Transverse colon (tissue), 4 donors: Measurements from ENCODE around the gene SEPTIN3. TPM values are rescaled to one million over a fixed set of nuclear protein-coding genes. Genes with fewer than 3 reads are reported as not detected.

Source experiments
- DNase-seq: peaks from one replicate; pipeline ENCODE4 v3.0.0-alpha.2; 2019
- H3K27ac ChIP-seq, 4 donors: fragments of 200-600 bp; sonication (generic); 2 replicates each; pipeline ENCODE4 v1.5.1; 2016 to 2018; ENCODE audit warnings: inconsistent platforms in 4 of 4
- H3K27me3 ChIP-seq: fragments of 200-600 bp; sonication (generic); 2 replicates; pipeline ENCODE4 v1.5.1; 2017; ENCODE audit warnings: inconsistent platforms
- H3K36me3 ChIP-seq, 4 donors: fragments of 200-600 bp; sonication (generic); 2 replicates each; pipeline ENCODE4 v1.5.1; 2017 to 2019; ENCODE audit warnings: inconsistent platforms in 4 of 4
- H3K4me1 ChIP-seq, 4 donors: fragments of 200-600 bp; sonication (generic); 2 replicates each; pipeline ENCODE4 v1.5.1; 2017 to 2020; ENCODE audit warnings: inconsistent platforms in 4 of 4
- H3K4me3 ChIP-seq, 4 donors: fragments of 200-600 bp; sonication (generic); 1 replicate in 1 of 4; 2 replicates in 3 of 4; pipeline versions ENCODE4 v1.5.1 to v1.6.1; 2017 to 2019; ENCODE audit warnings: inconsistent platforms in 4 of 4
- H3K9me3 ChIP-seq, 2 donors: fragments of 200-600 bp; sonication (generic); 2 replicates each; pipeline ENCODE4 v1.5.1; 2017 to 2019; ENCODE audit warnings: inconsistent platforms in 2 of 2
- EP300 ChIP-seq: sonication (generic); formaldehyde crosslinking; IDR thresholded peaks from one replicate; pipeline ENCODE4 v1.6.1; 2017; ENCODE audit warnings: antibody characterized with exemption, low read depth
- POLR2A ChIP-seq: fragments of 450-650 bp; IDR thresholded peaks from one replicate; pipeline ENCODE4 v1.6.1; 2016; ENCODE audit warnings: antibody characterized with exemption, mild to moderate bottlenecking, moderate library complexity
- POLR2AphosphoS5 ChIP-seq, 3 donors: sonication (generic); formaldehyde crosslinking; IDR thresholded peaks; one replicate each; pipeline ENCODE4 v1.6.1; 2016; ENCODE audit warnings: antibody characterized with exemption in 3 of 3
- whole genome bisulfite sequencing, 2 donors: methylation state at CpG; one replicate each; pipeline ENCODE4 v1.1.5; 2018; ENCODE audit warnings: low coverage in 1 of 2; 5-methylcytosine and 5-hydroxymethylcytosine counted together
- in situ Hi-C, 4 donors: fragments of 200-750 bp; cut with MboI; loops; one replicate each; pipeline versions ENCODE4 v1.15.0 to v1.15.1; 2017; ENCODE audit warnings: low sequenced_read_pairs in 3 of 4, low pct_ligation_motif_present in 1 of 4, low pct_unique_long_range_greater_than_20kb in 1 of 4
- intact Hi-C: fragments of 100-400 bp; cut with DNase I; formaldehyde crosslinking; loops from one replicate; pipeline ENCODE4 v1.15.1; 2023; ENCODE audit warnings: low total_unique reads
- total RNA-seq, 4 donors: library from RNA; depleted of rRNA; stranded (reverse); fragments of >200 nt; gene quantifications; one replicate each; pipeline ENCODE4 v1.1.0, GENCODE V29; 2016
- TF ChIP-seq, protein P1 (sequence below), 5 experiments: fragments of 200-600 bp in 3 of 5; fragments of 450-650 bp in 2 of 5; sonication (generic) in 3 of 5; IDR thresholded peaks; 1 replicate in 2 of 5; 2 replicates in 3 of 5; pipeline ENCODE4 v1.5.1; 2016 to 2017; ENCODE audit warnings: antibody characterized with exemption in 5 of 5, inconsistent platforms in 3 of 5, mild to moderate bottlenecking in 2 of 5, moderate library complexity in 1 of 5

Gene SEPTIN3
- total RNA-seq, 4 donors from 2014 or later, result 0.48 to 0.68 TPM; not detected in 2

DNA sequence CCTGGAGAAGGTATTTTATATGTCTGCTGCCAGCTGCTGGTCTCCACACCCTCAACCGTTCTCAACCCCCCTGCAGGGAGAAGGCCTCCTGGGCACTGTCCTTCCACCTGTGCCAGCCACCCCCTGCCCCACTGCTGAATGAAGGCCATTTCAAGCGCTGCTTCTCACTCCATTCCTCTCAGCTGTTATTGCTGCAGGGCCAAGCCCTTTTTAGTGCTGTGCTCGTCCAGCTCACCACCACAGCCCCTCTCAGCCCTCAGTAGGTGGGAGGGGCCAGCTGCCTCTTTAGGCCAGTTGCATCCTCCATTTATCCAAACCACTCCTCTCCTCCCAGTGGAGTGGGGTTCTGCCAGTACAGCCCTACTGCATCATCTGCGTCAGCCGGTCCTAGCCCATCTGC lies 27.6 kb downstream of the SEPTIN3 start:
- H3K9me3 ChIP-seq, result no peaks in the 10 kb centered on the region
- intact Hi-C loops, result no loop called here
- no peaks in the 10 kb centered on the region for H3K36me3 ChIP-seq
- 80 to 84% methylated on average over 2 to 5 of the region's 5 CpGs for WGBS, 2 donors
- no peak for DNase-seq
- TF ChIP-seq POLR2AphosphoS5 (IDR thresholded peaks at IDR 0.05) (no peak), POLR2A (no peak), EP300 (no peak)
- TF ChIP-seq, protein P1, sequence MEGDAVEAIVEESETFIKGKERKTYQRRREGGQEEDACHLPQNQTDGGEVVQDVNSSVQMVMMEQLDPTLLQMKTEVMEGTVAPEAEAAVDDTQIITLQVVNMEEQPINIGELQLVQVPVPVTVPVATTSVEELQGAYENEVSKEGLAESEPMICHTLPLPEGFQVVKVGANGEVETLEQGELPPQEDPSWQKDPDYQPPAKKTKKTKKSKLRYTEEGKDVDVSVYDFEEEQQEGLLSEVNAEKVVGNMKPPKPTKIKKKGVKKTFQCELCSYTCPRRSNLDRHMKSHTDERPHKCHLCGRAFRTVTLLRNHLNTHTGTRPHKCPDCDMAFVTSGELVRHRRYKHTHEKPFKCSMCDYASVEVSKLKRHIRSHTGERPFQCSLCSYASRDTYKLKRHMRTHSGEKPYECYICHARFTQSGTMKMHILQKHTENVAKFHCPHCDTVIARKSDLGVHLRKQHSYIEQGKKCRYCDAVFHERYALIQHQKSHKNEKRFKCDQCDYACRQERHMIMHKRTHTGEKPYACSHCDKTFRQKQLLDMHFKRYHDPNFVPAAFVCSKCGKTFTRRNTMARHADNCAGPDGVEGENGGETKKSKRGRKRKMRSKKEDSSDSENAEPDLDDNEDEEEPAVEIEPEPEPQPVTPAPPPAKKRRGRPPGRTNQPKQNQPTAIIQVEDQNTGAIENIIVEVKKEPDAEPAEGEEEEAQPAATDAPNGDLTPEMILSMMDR (IDR thresholded peaks at IDR 0.05), result no peak
- no peaks in the 10 kb centered on the region for H3K27me3 ChIP-seq
- no peak overlapping the region for H3K4me3 ChIP-seq
- no peak overlapping the region for H3K27ac ChIP-seq
- peaks cover 0 to 10% (median 2%) of the 10 kb centered on the region in 4 donors for H3K4me1 ChIP-seq
- in situ Hi-C loops, result no loop called here

DNA sequence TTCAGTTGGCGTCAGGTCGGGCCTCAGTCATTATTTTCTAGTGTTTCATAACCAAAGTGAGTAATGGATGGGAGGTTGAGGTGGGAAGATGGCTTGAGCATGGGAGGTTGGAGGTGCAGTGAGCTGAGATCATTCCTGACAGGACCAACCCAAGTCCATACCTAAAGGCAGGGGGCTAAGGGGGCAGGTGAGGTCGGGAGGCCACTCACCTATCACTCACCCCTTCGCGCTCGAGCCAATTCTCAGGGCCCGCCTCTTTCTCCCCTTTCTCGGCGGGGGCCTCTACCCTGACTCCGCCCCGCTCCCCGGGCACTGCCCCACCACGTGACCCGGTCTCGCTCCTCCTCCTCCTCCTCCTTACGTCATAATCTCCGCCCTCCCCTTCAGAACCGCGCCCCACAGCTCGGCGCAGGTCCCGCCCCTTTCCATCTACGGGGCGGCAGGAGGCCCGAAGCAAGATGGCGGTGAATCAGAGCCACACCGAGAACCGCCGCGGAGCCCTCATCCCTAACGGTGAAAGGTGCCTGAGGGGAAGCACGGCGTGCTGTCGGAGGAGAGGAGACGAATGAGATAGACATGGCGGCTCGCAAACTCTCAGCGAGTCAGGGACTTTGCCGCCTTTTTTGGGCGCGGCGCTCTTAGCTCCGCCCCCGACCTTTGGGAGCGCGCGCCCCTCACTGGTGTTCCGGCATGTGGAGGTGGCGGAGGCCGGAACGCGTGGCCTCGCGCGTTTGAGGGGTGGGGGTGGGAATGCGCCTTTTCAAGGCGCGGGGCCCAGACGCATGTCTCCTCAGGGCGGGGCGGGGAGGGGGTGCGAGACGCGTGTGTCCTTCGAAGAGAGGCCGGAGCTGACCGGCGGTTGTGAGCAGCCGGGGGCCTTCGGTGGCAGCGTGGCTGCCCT lies 29.4 kb downstream of the SEPTIN3 start, which contains the start of gene WBP2NL:
WBP2NL (plus strand) TSS at position 428 of the 901 bp plus-strand sequence; CDS start at position 459, 31 bp downstream.
- Histone ChIP-seq H3K4me1 (peaks cover 0 to 10% (median 2%) of the 10 kb centered on the region in 4 donors), H3K27me3 (no peaks in the 10 kb centered on the region), H3K36me3 (no peaks in the 10 kb centered on the region), H3K9me3 (no peaks in the 10 kb centered on the region), H3K4me3 (peak within 1 kb of the TSS in 3 of 4 donors; percentile 18 to 59 (median 46)), H3K27ac (peak within 1 kb of the TSS in 3 of 4 donors; percentile 23 to 61 (median 31))
- intact Hi-C loops (no loop called here), in situ Hi-C loops (no loop called here)
- WGBS, 2 donors, result 48 to 54% methylated on average over 5 to 71 of the region's 71 CpGs
- peak; percentile 91 for DNase-seq
- TF ChIP-seq POLR2AphosphoS5 (IDR thresholded peaks at IDR 0.05) (peak; percentile 39 to 75 (median 73)), POLR2A (peak; percentile 61), EP300 (no peak)
- TF ChIP-seq, protein P1 (IDR thresholded peaks at IDR 0.05), result no peak

DNA sequence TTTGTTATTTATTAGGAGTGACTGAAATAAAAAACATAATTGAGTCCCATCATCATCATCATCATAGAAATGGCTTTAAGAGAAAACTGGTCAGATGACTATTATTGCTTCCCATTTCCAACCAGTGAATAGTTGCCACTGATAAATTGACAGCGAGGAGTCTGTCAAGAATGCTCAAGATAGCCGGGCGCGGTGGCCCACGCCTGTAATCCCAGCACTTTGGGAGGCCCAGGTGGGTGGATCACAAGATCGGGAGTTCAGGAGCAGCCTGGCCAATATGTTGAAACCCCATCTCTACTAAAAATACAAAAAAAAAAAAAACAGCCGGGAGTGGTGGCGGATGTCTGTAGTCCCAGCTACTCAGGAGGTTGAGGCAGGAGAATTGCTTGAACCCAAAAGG lies 31.2 kb downstream of the SEPTIN3 start:
- Histone ChIP-seq H3K4me1 (peaks cover 0 to 10% (median 2%) of the 10 kb centered on the region in 4 donors), H3K27ac (no peak overlapping the region), H3K36me3 (no peaks in the 10 kb centered on the region), H3K9me3 (no peaks in the 10 kb centered on the region), H3K27me3 (no peaks in the 10 kb centered on the region), H3K4me3 (no peak overlapping the region)
- in situ Hi-C loops, result no loop called here
- DNase-seq, result no peak
- 69 to 92% methylated on average over 3 to 8 of the region's 8 CpGs for WGBS, 2 donors
- intact Hi-C loops, result no loop called here
- no peak for TF ChIP-seq POLR2AphosphoS5 (IDR thresholded peaks at IDR 0.05)
- TF ChIP-seq EP300, result no peak
- TF ChIP-seq, protein P1 (IDR thresholded peaks at IDR 0.05), result no peak
- no peak for TF ChIP-seq POLR2A

DNA sequence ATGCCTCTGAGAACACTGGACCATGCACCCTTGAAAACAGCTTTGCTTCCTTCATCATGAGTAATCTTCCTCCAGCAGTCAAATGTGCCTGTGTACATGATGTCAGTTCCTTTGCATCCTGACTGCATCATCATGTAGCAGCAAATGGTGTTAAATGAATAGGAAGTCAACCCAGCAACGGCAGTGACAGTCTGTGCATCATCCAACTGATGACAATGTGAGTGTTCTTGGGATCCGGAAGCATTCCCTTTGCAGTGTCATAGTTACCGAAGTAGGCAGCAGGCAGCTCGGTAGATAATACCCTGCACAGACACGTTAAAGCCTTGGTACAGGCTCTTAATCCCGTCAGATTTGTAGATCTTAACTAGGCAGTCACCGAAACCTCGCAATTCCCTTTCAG lies 31.9 kb downstream of the SEPTIN3 start:
- WGBS, 2 donors, result 76% methylated on average over 8 of the region's 8 CpGs; no CpG with 5 or more reads in 1 of the 2 donors
- no peak overlapping the region for H3K27ac ChIP-seq
- no peak for DNase-seq
- peaks cover 0 to 4% of the 10 kb centered on the region in 2 donors for H3K9me3 ChIP-seq
- intact Hi-C loops, result no loop called here
- no peaks in the 10 kb centered on the region for H3K36me3 ChIP-seq
- in situ Hi-C loops, result no loop called here
- H3K27me3 ChIP-seq, result no peaks in the 10 kb centered on the region
- TF ChIP-seq, protein P1 (IDR thresholded peaks at IDR 0.05), result no peak
- no peak for TF ChIP-seq POLR2AphosphoS5 (IDR thresholded peaks at IDR 0.05)
- no peak for TF ChIP-seq EP300
- no peak for TF ChIP-seq POLR2A
- peaks cover 0 to 10% (median 2%) of the 10 kb centered on the region in 4 donors for H3K4me1 ChIP-seq
- H3K4me3 ChIP-seq, result no peak overlapping the region
